Hematopoietic multipotent progenitor cell treated with erythropoietin and hydrocortisone succinate and interleukin-3 and kit ligand, for 6 days (in vitro differentiated cells): ENCODE data around the gene UNC13D.

Experiments used
- DNase-seq: peaks from one replicate; pipeline ENCODE4 v3.0.0-alpha.2; 2015

The UNC13D gene

DNA sequence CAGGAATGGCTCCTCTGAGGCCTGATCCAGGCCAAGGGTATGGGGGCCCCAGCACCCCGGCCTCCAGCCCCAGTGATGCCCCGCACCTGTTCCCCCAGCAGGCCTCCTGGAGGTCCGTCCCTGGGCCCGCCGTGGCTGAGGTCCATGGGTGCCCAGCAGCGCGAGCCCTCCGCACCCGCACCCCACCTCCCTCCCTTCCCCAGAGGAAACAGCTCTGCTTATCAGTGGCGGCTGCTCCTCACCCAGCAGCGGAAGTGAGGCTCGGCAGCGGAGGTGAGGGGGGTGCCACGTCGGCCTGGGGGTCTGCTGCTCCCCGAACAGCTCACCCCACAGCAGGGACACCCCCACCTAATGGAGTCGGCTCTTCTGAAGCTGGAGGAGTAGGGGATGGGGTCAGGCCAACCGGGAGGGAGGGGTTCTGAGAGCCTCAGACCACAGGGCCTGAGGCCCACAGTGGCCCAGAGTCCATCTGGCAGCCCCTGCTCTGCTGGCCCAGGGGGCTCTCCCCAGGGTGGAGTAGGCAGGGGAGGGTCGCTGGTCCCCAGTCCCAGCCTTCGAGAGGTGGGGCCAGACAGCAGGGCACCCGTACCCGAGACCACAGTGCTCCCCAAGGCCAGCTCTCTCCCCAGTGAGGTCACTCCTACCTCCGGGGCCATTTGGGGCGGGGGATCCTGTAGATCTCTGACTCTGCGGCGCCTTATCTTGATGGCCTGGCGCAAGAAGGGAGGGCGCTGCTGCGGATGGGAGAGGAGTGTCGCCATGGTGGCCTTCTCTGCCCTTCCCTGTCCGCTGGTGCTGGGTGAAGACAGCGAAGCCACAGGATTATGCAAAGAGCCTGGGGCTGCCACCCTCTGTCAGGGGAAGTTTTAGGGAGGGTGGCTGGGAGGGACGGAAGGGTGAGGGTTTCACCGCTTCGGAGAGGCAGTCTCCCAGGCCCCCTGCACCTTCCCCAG lies at the start of gene UNC13D:
Gene UNC13D, minus strand, starts transcription at position 828 of the 953 bp plus-strand sequence. Its CDS starts 67 bp downstream, at position 761.
- peak; percentile 91 for DNase-seq

DNA sequence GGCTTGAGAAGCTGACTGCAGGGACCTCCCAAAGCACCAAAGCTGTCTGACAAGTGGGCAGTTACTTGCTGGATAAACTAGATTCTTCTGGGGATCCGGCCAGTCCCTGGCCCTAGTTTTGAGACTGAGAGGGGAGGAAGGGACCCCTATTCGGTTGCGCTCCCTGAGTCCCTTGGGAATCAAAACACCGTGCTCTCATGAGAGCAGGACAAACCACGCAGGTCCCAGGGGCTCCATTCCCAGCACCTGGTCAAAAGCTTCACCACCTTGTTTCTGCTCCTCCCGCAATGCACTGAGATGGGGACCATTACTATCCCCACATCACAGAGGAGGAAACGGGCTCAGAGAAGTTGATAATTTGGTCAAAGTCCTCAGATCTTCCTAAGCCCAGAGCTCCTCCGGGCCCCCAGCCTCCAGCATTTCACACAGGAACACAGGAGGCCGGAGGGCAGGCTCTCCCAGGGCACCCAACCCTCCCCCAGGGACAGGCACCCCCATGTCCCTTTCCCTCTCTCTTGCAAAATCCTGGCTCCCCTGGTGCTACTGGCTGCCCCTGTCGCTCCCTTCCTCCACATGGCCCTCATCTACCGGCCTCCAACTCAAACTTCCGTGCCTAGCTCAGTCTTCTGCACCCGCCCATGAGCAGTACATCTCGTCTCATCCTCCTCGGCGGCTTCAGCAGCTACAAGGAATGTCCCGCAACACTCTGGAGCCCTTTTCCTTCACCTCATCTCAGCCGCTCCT lies 49.3 kb upstream of the UNC13D start:
- DNase-seq: no peak

DNA sequence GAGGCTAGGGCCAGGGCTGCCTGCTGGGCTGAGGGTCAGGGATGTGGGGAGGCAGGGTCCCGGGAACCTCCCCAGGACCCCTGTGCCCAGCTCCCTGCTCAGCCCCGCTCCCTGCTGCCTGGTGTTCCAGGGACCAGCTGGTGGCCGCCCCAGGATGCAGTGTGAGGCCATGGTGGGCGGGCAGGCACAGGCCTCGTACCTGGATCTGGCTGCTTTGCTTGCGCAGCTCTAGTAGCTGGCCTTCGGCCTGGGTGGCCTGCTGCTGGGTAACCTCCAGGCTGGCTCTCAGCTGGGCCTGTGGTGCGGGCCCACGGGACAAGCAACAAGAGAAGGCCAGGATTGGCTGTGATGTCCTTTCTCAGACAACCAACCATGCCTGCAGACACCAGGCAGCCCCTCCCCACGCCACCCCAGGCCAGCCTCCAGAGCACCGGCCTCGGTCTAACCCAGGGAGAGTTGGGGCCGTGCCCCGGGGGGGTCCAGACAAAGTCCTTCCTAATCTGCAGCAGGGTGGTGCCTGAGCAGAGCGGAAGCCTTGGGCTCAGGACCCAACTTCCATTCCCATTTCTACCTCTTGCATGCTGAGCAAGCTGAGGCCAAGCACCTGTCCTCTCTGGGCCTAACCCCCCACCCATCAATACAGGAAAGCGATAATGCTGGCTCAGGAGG lies 48.5 kb upstream of the UNC13D start:
- DNase-seq: no peak

DNA sequence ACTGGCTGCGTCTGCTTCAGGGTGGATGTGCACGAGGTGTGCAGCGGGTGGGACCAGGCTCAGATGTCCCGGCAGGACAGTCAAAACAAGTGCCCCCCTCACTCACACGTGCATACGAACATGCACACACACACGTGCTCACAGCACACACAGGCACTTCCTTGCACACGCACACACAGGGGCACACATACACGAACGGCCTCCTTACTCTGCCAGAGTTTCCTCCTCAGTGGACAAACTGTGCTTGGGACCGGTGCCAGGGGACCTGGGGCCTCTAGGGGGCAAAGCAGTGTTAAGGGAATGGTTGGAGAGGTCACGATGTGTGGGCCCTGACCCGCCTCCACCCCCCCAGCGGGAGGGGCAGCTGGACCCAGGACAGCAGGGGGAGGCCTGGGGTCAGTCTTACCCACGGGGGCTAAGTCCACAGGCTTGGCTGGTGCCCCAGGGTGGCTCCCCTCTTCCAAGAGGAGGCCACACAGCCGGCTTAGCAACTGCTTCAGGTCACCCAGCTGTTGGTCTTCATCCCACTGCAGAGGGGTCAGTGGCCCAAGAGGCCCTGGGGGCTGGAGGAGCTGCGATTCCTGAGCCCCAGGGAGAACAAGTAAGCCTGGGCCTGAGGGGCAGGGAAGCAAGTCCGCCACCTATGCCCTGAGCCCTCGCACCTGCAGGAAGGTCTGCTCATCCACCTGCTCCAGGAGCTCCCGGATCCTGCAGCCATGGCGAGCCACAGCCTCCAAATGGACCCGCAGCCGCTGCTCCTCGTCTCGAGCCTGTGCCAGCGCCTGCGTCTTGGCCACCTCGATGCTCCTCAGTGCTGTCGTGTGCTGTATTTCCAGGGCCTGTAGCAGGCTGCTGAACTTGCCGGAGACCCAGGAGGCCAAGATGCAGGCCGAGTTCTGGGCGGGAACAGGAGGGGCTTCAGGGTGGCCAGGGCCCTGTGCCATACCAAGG lies 47.7 kb upstream of the UNC13D start:
- no peak for DNase-seq

DNA sequence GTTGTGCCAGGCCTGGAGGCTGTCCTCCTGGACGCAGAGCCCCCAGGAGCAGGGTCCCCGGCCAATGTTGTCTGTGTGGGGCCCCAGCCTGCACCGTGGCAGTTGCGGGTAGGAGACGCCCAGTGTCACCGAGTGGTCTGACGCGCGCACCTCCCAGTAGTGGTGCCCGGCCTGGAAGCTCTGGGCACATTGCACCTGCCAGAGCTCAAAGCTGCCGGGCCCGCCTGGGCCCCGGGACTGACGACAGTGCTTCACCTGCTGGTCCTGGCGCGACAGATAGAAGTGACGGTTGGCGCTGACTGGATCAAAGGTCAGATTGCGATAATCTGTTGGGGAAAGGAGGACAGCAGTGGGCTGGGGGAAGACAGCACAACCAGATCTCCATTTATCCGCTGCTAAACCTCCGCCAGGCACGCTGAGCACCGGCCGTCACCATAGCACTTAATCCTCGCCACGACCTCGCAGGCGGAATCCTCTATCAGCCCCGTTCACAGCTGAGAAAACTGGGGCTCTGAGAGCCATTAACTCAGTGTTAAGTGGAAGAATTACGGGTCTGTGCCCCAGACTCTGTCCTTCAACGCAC lies 46.9 kb upstream of the UNC13D start:
- DNase-seq: no peak

DNA sequence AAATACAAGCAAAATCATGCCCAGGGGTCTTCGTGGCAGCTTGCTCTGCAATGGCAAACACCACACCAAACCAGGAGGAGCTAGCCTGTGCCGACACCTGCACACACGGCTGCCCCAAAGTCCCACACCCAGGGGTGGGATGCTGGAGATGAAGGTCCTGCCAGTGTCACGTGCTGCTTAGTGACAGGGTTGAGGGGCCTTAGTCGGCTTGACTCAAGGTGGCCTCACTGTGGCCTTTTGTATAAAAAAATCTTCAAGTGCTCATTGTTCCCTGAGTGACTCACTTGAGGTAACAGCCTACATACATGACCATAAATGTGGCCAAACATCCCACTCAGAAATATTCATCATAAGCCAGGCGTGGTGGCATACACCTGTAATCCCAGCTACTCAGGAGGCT lies 45.2 kb upstream of the UNC13D start:
- DNase-seq: no peak

GRCh38 chr17:75888484-75888883 lies 44.3 kb upstream of the UNC13D start:
- DNase-seq: no peak

GRCh38 chr17:75885860-75886259 lies 41.7 kb upstream of the UNC13D start:
- DNase-seq: peak; percentile 61

DNA sequence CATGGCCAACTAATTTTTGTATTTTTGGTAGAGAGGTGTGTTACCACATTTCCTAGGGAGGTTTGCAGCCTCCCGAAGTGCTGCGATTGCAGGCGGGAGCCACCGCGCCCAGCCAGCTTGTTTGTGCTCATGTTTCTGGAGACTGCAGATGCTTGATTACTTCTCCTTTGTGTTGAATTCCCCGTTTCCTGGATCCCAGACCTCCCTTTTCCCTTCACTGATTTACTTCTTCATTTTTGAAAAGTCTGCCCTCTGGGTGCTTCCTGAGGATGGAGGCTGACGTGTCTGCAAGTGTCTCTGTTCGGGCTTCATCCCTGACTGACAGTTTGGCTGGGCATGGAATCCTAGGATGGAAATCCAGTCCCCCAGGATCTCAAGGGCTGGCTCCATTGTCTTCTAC lies 41.2 kb upstream of the UNC13D start:
- DNase-seq: no peak

DNA sequence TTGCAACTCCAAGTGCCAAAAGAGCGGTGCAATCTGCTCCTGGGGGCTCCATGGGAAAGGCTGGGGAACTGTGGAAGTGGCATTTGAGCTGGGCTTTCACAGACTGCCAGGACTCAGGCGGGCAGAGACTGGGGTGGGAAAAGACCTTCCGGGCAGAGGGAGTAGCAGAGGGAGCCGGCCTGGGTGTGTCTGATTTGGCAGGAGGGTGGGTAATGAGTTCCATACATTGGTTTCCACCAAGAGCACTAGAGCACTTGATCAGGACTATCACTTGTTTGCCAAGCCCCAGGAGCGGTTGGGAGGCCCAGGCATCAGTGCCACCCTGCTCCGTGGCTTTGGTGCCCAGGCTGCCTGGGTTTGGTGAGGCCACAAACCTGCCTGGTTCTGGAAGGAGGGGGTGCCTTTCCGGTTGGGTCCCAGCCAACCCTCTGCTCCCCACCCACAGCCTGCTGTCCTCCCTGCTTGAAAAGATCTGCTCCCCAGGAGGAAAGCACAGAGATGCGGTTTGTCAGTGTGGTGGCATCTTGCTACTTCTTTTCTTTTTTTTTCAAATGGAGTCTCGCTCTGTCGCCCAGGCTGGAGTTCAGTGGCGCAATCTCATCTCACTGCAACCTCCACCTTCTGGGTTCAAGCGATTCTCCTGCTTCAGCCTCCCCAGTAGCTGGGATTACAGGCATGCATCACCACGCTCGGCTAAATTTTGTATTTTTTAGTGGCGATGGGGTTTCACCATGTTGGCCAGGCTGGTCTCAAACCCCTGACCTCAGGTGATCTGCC lies 37.7 kb upstream of the UNC13D start:
- no peak for DNase-seq

- peak; percentile 72 for DNase-seq
Observed at GRCh38 chr17:75880266-75880665, 36.1 kb upstream of the UNC13D start.

- DNase-seq: peak; percentile 49
Observed at GRCh38 chr17:75878174-75878998, 34.2 kb upstream of the UNC13D start, which contains the start of gene TRIM47. Gene TRIM47, minus strand, starts transcription at chr17:75878581. Its CDS starts 33 bp downstream, at chr17:75878548.

DNA sequence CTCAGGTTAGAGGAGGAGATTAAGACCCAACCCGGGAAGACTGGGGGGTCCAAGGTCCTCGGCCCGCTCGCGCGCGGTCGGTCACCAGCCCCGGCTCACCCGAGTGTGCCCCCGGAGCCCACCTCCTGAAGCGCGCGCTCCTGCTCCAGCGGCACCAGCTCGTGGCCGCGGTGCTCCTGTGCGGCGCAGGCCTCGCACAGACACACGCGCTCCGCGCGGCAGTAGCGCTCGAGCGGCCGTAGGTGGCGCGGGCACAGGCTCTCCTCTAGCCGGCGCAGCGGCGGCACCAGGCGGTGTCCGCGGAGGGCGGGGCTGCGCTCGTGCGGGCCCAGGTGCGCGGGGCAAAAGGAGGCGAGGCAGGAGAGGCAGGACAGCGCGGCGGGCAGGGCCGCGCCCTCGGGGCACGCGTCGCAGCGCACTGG lies 33.6 kb upstream of the UNC13D start:
- peak; percentile 82 for DNase-seq

DNA sequence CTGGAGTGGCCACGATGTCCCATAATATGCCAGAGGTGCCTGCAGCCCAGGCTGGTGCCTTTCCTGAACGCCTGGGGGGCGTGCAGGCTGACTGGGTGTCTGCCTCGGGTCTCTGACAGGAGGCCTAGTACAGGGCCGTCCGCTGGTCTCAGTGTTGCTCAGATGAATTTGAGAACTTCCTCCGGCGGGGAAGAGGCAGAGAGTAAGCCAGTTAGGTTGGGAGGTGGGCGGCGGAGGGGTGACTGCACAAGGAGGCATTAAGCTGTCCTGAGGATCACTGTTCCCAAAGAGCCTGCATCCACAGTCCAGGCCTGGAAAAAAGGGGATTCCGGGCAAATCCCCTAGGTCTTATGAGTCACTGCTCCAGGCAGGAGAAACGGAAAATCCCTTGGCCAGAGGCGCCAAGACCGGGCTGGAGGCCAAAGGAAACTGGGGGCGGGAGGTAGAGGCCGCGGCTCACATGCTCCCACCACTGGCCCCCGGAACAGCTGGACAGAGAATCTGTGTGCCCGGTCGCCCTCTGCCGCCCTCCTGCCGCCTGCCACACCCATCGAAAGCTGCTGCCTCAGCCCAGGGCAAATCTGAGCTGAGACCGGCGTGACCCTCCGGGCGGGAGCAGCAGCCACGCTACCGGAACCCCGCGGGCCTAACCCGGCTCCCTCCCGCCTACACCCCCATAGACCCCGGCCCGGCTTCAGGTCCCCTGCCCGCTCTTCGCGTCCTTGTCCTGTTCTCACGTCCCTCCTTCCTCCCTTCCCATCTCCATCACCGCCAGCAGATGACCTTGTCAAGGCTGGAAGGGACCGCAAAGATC lies 32.9 kb upstream of the UNC13D start:
- no peak for DNase-seq

- DNase-seq: peak; percentile 49
Observed at GRCh38 chr17:75876190-75876937, 32.2 kb upstream of the UNC13D start.

DNA sequence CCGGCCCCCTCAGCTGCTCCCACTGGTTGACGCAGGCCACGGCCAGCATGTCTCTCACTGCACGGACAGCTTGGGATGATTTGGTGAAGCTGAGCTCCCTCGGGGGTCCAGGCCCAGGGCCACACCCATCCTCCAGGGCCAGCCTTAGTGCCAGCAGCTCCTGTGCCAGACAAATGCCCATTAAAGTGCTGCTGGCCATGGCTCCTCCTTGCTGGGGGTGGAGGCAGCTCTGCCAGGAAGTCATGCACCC lies 31.7 kb upstream of the UNC13D start:
- DNase-seq: no peak

DNA sequence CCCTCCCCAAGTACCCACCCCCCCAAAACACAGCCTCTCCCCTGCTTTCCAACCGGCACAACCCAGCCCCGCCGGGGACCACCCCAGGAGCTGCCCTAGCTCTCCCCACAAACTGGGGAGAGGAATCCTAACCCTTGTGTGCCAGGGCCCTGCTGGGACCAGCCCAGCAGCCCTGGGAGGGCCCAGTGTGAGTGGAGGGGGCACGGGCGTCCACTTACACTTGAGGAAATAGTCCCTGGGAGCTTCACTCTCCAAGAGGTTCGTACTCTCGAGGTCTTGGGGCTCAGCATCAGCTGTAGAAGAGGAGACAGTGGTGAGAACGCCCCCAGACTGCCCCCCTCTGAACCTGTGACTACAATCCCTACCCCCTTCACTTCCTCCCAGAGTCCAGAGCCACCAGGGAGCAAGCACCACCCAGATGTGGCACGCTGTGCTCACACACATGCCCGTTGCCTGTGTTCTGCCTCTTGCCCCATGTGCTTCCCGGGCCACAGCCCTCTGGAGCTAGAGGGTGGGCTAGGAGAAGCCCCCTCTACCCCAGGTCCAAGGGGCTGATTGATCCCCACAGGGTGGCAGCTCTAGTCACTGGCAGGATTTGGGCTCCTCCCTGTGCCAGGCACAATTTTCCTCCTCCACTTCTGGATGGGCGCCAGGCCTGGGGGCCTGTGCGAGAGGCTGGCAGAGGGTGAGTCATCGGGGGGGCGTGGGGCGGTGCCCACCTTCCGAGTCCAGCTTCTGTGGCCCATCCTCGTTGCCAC lies 31.2 kb upstream of the UNC13D start:
- DNase-seq: no peak
